ENCODE results near the gene EIF4A2.

DNA sequence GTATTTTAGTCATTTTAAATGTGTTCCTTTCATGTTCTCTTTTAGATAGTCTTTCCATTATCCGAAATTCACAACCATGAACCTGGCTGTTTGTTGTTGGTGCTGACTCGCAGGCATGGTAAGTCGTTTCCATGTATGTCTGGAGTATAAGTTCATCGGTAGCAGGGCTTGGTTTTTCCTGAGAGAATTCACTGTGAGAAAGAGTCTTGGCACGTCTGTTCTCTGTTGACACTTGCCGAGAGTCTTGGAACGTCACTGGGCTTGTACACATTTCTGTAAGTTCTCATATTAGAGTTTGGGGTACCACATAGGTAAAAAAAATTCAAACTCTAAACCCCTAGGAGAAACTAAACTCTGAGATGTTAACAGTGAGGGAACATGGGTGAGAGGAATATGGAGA, 29.4 kb upstream of the EIF4A2 start:
- no peak for TF ChIP-seq CTCF (conservative IDR thresholded peaks at IDR 0.05)
- TF ChIP-seq EZH2 (IDR thresholded peaks at IDR 0.05; ENCODE audit: low read depth): no peak
